Measurements from ENCODE around the gene DUSP7.

GRCh38 chr3:52064561-52064960 lies 8.2 kb upstream of the DUSP7 start:
- TF ChIP-seq CTCF (IDR thresholded peaks at IDR 0.05; ENCODE audit: extremely low read depth in 1 of 2, insufficient read depth in 1 of 2, low read depth in 1 of 2, low read length in 2 of 2), result no peak
- TF ChIP-seq POLR2A (IDR thresholded peaks at IDR 0.05; ENCODE audit: low read depth, low read length), result no peak
- TF ChIP-seq MAX (IDR thresholded peaks at IDR 0.05; ENCODE audit: insufficient read depth, insufficient read length), result no peak
- no peak for TF ChIP-seq EZH2 (IDR thresholded peaks at IDR 0.05; ENCODE audit: borderline replicate concordance, low read depth, low read length, severe bottlenecking)
- no peak for TF ChIP-seq POLR2AphosphoS5 (IDR thresholded peaks at IDR 0.05; ENCODE audit: insufficient read depth, low read depth, low read length)
- TF ChIP-seq JUN (IDR thresholded peaks at IDR 0.05; ENCODE audit: borderline replicate concordance, insufficient read depth, insufficient read length, low read depth), result no peak
- no peak for TF ChIP-seq MYC (IDR thresholded peaks at IDR 0.05; ENCODE audit: low read depth, low read length)
- no peak for TF ChIP-seq FOS (IDR thresholded peaks at IDR 0.05; ENCODE audit: borderline replicate concordance, insufficient read depth, low read length)
- no peak for TF ChIP-seq GATA2 (IDR thresholded peaks at IDR 0.05; ENCODE audit: insufficient read depth, insufficient read length, low read depth, low read length)
